WERI-Rb-1 (cell line): ENCODE data around the gene SGSM1.
A peak's percentile ranks its signal among the peaks of the same experiment; 100 is the strongest.

Experiments
- DNase-seq: peaks from one replicate; pipeline ENCODE4 v3.0.0-alpha.2; 2020
- H3K27ac ChIP-seq: fragments of 250-450 bp; sonication (Bioruptor Pico); 2 replicates; pipeline ENCODE4 v1.5.1; 2020; ENCODE audit warnings: mild to moderate bottlenecking, moderate library complexity
- H3K27me3 ChIP-seq: fragments of 250-450 bp; sonication (Bioruptor Pico); 2 replicates; pipeline ENCODE4 v1.5.1; 2021; ENCODE audit warnings: mild to moderate bottlenecking, low read depth, moderate library complexity; ENCODE audit not compliant: insufficient read depth, severe bottlenecking
- H3K36me3 ChIP-seq: fragments of 250-450 bp; sonication (Bioruptor Pico); 2 replicates; pipeline ENCODE4 v1.5.1; 2020; ENCODE audit warnings: mild to moderate bottlenecking, moderate library complexity
- H3K4me3 ChIP-seq: 2 replicates; pipeline ENCODE4 v1.5.1; 2011; ENCODE audit warnings: low read depth, mild to moderate bottlenecking, control low read depth, low read length
- H3K9me3 ChIP-seq: fragments of 250-450 bp; sonication (Bioruptor Pico); 2 replicates; pipeline ENCODE4 v1.5.1; 2021; ENCODE audit warnings: mild to moderate bottlenecking, moderate library complexity; ENCODE audit not compliant: severe bottlenecking
- CTCF ChIP-seq: IDR thresholded peaks from 2 replicates; pipeline ENCODE4 v1.5.1; 2011; ENCODE audit warnings: low read depth, mild to moderate bottlenecking, control low read depth, inconsistent platforms, low read length

SGSM1 gene

GRCh38 chr22:24830205-24830979 is 24.4 kb downstream of the SGSM1 start:
- no peak for DNase-seq
- Histone ChIP-seq H3K36me3 (no peaks in the 10 kb centered on the region), H3K27ac (no peak overlapping the region), H3K27me3 (no peaks in the 10 kb centered on the region), H3K9me3 (no peaks in the 10 kb centered on the region), H3K4me3 (no peak overlapping the region)
- no peak for TF ChIP-seq CTCF

GRCh38 chr22:24831687-24832086 is 25.7 kb downstream of the SGSM1 start:
- H3K9me3 ChIP-seq, result no peaks in the 10 kb centered on the region
- H3K36me3 ChIP-seq, result no peaks in the 10 kb centered on the region
- TF ChIP-seq CTCF, result no peak
- no peak overlapping the region for H3K27ac ChIP-seq
- no peaks in the 10 kb centered on the region for H3K27me3 ChIP-seq
- DNase-seq, result no peak
- H3K4me3 ChIP-seq, result no peak overlapping the region

GRCh38 chr22:24833881-24834495 is 28.0 kb downstream of the SGSM1 start:
- TF ChIP-seq CTCF, result no peak
- H3K27me3 ChIP-seq, result no peaks in the 10 kb centered on the region
- peak overlapping the region; percentile 31; the same call in 1 of the 2 replicates for H3K27ac ChIP-seq
- H3K9me3 ChIP-seq, result no peaks in the 10 kb centered on the region
- no peaks in the 10 kb centered on the region for H3K36me3 ChIP-seq
- no peak overlapping the region for H3K4me3 ChIP-seq
- DNase-seq, result peak; percentile 55

- Histone ChIP-seq H3K4me3 (no peak overlapping the region), H3K36me3 (no peaks in the 10 kb centered on the region), H3K27me3 (no peaks in the 10 kb centered on the region), H3K9me3 (no peaks in the 10 kb centered on the region), H3K27ac (no peak overlapping the region)
- DNase-seq, result peak; percentile 71
- TF ChIP-seq CTCF, result peak; percentile 63
Observed at GRCh38 chr22:24834845-24835570, 29.0 kb downstream of the SGSM1 start.

- H3K4me3 ChIP-seq, result no peak overlapping the region
- no peak overlapping the region for H3K27ac ChIP-seq
- H3K9me3 ChIP-seq, result no peaks in the 10 kb centered on the region
- no peaks in the 10 kb centered on the region for H3K36me3 ChIP-seq
- no peaks in the 10 kb centered on the region for H3K27me3 ChIP-seq
- no peak for DNase-seq
- TF ChIP-seq CTCF, result no peak
Observed at GRCh38 chr22:24836282-24836681, 30.3 kb downstream of the SGSM1 start.
